Frontal cortex (tissue), 4 donors: ENCODE data around the gene EDN2. TPM values are rescaled to one million over a fixed set of nuclear protein-coding genes. Genes with fewer than 3 reads are reported as not detected.
A peak's percentile ranks its signal among the peaks of the same experiment; 100 is the strongest.

Experiments used
- DNase-seq, 2 donors: peaks; one replicate each; pipeline ENCODE4 v3.0.0; 2012; ENCODE audit warnings: low spot score in 2 of 2
- FAIRE-seq: peaks from 2 replicates; lab custom pipeline; 2012; peaks lifted over from hg19 to GRCh38; lab: Jason Lieb, UNC
- total RNA-seq: library from RNA; depleted of rRNA; stranded (reverse); fragments of >200 nt; gene quantifications from one replicate; pipeline ENCODE4 v1.2.3, GENCODE V29; 2014
- donor health status: control.
- donor health status: control.
- donor health status: control.

Gene EDN2
- total RNA-seq, 1 donor from 2014 or later: not detected

GRCh38 chr1:41519667-41520066 lies 35.2 kb upstream of the EDN2 start:
- FAIRE-seq (no peak), DNase-seq (no peak)

- DNase-seq (no peak), FAIRE-seq (no peak)
Observed at GRCh38 chr1:41518471-41518870, 34.0 kb upstream of the EDN2 start.

- DNase-seq: no peak
- no peak for FAIRE-seq
Observed at GRCh38 chr1:41517062-41517438, 32.6 kb upstream of the EDN2 start.

GRCh38 chr1:41516168-41517061 lies 31.9 kb upstream of the EDN2 start:
- DNase-seq (peak; percentile 94 to 98), FAIRE-seq (no peak)

GRCh38 chr1:41515778-41516167 lies 31.3 kb upstream of the EDN2 start:
- no peak for DNase-seq
- no peak for FAIRE-seq

GRCh38 chr1:41515131-41515678 lies 30.7 kb upstream of the EDN2 start:
- FAIRE-seq (peak; percentile 28), DNase-seq (peak; percentile 64 to 82)

GRCh38 chr1:41514381-41514780 lies 29.9 kb upstream of the EDN2 start:
- DNase-seq (no peak), FAIRE-seq (no peak)

- DNase-seq (peak in 1 of 2 donors; percentile 28), FAIRE-seq (no peak)
Observed at GRCh38 chr1:41513383-41513735, 28.9 kb upstream of the EDN2 start.

GRCh38 chr1:41512701-41513382 lies 28.4 kb upstream of the EDN2 start:
- FAIRE-seq (no peak), DNase-seq (no peak)

GRCh38 chr1:41511239-41511540 lies 26.7 kb upstream of the EDN2 start:
- DNase-seq: no peak
- no peak for FAIRE-seq

GRCh38 chr1:41510531-41511238 lies 26.2 kb upstream of the EDN2 start:
- FAIRE-seq (no peak), DNase-seq (no peak)

- FAIRE-seq (no peak), DNase-seq (no peak)
Observed at GRCh38 chr1:41509270-41509671, 24.8 kb upstream of the EDN2 start.

- FAIRE-seq (no peak), DNase-seq (no peak)
Observed at GRCh38 chr1:41508290-41508689, 23.8 kb upstream of the EDN2 start.

- FAIRE-seq (no peak), DNase-seq (no peak)
Observed at GRCh38 chr1:41507836-41508235, 23.4 kb upstream of the EDN2 start.

GRCh38 chr1:41507110-41507720 lies 22.7 kb upstream of the EDN2 start:
- DNase-seq: no peak
- no peak for FAIRE-seq

GRCh38 chr1:41504114-41505035 lies 19.9 kb upstream of the EDN2 start:
- FAIRE-seq: no peak
- DNase-seq: no peak

- DNase-seq (no peak), FAIRE-seq (no peak)
Observed at GRCh38 chr1:41503538-41504113, 19.1 kb upstream of the EDN2 start.

- no peak for FAIRE-seq
- no peak for DNase-seq
Observed at GRCh38 chr1:41502912-41503311, 18.4 kb upstream of the EDN2 start.

- DNase-seq (no peak), FAIRE-seq (no peak)
Observed at GRCh38 chr1:41501581-41501980, 17.1 kb upstream of the EDN2 start.
